Omental fat pad (tissue), 4 donors: Measurements from ENCODE around the gene MAP1LC3A. TPM values are rescaled to one million over a fixed set of nuclear protein-coding genes. Genes with fewer than 3 reads are reported as not detected.

ENCODE experiments used
- ATAC-seq: fragments of 150-250 bp; one replicate; pipeline ENCODE4 v1.9.1; 2016; ENCODE audit warnings: mild to moderate bottlenecking, moderate library complexity; ENCODE audit not compliant: low FRiP score
- DNase-seq: peaks from one replicate; pipeline ENCODE4 v3.0.0-alpha.2; 2019; ENCODE audit warnings: low spot score
- total RNA-seq, 4 donors: library from RNA; depleted of rRNA; stranded (reverse); fragments of >200 nt; gene quantifications; one replicate each; pipeline ENCODE4 v1.1.0, GENCODE V29; 2016
- TF ChIP-seq, protein P1 (sequence below), 3 donors: fragments of 450-650 bp; IDR thresholded peaks; one replicate each; pipeline ENCODE4 v1.5.1; 2016 to 2017; ENCODE audit warnings: antibody characterized with exemption in 3 of 3, mild to moderate bottlenecking in 3 of 3, moderate library complexity in 2 of 3

MAP1LC3A gene
- total RNA-seq, 4 donors from 2014 or later: 50.1 to 76.1 (median 55.9) TPM

DNA sequence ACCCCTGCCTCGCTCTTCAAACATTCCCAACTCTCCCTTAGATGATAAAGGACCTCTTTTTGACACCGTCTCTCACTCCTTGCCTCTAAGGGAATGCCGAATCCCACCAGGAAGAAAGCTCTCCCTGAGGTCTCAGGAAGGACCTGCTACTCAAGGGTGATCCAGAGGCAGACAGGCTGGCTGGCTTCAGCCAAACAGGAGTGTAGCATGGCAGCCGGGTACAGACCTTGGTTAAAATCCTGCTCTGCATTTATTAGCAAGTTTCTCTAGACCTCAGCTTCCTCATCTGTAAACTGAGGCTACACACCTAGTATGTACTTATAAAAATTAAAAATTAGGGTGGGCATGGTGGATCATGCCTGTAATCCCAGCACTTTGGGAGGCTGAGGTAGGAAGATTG is 17.2 kb downstream of the MAP1LC3A start:
- no peak for DNase-seq
- TF ChIP-seq, protein P1, sequence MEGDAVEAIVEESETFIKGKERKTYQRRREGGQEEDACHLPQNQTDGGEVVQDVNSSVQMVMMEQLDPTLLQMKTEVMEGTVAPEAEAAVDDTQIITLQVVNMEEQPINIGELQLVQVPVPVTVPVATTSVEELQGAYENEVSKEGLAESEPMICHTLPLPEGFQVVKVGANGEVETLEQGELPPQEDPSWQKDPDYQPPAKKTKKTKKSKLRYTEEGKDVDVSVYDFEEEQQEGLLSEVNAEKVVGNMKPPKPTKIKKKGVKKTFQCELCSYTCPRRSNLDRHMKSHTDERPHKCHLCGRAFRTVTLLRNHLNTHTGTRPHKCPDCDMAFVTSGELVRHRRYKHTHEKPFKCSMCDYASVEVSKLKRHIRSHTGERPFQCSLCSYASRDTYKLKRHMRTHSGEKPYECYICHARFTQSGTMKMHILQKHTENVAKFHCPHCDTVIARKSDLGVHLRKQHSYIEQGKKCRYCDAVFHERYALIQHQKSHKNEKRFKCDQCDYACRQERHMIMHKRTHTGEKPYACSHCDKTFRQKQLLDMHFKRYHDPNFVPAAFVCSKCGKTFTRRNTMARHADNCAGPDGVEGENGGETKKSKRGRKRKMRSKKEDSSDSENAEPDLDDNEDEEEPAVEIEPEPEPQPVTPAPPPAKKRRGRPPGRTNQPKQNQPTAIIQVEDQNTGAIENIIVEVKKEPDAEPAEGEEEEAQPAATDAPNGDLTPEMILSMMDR (IDR thresholded peaks at IDR 0.05): no peak
- no peak for ATAC-seq

DNA sequence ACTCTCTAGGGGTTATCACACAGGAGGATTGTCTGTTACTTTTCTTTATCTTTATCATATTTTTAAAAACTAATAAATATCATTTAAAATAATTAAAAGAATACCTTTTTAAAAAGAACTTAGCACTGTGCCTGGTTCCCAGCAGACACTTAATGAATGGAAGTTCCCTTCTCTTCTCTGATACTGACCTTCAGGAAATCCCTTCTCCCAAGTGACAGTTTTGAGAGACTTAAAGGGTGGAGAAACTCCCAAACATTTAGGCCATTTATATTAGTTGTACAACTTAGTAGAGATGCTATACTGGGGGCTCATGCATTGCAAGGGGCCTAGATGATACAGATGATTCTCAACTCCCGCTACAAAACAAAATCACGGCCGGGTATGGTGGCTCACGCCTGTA is 18.5 kb downstream of the MAP1LC3A start:
- ATAC-seq: no peak
- TF ChIP-seq, protein P1 (IDR thresholded peaks at IDR 0.05): no peak
- no peak for DNase-seq

DNA sequence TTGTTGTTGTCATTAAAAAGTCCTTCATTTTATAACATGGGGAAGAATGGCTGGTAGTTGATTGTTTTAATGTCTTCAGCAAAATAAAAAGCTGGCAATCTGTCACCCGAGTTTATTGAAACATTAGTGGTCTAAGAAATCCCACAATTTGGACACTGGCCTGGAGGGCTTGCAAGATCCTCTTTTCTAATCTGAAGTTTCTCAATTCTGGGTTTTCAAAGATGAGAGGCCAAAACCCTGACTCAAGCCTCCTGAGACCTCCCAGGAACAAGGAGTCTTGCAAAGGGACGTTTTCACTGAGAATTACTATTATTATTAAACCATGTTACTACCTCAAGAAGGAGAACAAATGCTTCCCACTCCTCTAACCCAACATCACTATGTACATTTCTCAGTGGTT is 19.5 kb downstream of the MAP1LC3A start:
- TF ChIP-seq, protein P1 (IDR thresholded peaks at IDR 0.05): no peak
- ATAC-seq (no peak), DNase-seq (no peak)

DNA sequence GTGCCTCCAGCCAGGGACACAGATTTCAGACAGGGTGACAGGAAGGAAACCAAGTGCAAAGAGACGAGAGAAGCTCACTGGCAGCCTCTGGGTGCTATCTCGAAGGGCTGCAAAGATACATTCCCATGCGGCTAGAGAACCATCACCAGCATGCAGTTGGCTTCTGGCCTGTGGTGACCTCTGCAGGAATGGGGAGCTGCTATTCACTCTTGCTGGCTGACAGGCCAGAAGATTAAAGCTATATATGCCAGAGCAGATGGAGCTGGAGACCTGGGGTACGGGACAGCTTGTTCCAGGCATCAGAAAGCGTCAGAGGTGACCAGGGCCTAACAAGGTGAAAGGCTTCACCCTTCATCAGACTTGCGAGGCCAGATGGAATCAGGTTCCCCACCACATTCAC is 20.0 kb downstream of the MAP1LC3A start:
- TF ChIP-seq, protein P1 (IDR thresholded peaks at IDR 0.05): no peak
- no peak for DNase-seq
- no peak for ATAC-seq

DNA sequence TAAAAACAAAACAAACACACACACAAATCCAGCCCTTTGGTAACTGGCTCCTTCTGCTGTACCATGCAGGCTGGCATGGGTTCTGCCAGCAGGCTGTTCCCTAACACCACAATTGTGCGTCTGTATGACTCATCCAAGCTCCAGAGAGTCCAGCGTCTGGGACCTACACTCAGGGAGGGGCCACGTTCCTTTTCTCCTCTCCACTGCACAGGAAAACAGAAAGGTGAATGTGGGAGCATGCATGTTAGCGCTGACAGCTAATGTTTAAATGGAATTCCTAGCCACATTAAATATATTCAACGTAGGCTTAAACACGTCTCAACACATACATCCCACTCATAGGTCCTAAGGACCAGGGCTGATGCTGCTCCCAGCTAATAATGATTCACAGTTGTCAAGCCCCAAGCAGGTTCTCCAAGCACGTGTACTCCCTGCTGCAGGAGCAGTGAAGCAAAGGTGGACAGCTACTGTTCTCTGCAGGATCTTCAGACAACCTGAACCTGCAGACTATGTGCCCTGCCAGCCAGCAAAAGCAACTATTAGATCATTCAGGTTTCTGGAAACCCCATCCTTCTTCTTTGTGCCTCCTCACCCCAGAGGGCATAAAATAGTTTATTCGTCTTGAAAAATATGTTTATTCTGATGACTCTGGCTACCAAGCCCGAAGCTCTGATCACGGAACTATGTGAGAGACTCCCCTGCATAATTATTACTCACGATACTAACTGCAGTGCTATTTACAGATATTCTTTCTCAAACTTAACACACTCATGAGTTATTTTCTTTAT is 20.9 kb downstream of the MAP1LC3A start:
- ATAC-seq (peak; percentile 65), DNase-seq (no peak)
- TF ChIP-seq, protein P1 (IDR thresholded peaks at IDR 0.05): no peak

DNA sequence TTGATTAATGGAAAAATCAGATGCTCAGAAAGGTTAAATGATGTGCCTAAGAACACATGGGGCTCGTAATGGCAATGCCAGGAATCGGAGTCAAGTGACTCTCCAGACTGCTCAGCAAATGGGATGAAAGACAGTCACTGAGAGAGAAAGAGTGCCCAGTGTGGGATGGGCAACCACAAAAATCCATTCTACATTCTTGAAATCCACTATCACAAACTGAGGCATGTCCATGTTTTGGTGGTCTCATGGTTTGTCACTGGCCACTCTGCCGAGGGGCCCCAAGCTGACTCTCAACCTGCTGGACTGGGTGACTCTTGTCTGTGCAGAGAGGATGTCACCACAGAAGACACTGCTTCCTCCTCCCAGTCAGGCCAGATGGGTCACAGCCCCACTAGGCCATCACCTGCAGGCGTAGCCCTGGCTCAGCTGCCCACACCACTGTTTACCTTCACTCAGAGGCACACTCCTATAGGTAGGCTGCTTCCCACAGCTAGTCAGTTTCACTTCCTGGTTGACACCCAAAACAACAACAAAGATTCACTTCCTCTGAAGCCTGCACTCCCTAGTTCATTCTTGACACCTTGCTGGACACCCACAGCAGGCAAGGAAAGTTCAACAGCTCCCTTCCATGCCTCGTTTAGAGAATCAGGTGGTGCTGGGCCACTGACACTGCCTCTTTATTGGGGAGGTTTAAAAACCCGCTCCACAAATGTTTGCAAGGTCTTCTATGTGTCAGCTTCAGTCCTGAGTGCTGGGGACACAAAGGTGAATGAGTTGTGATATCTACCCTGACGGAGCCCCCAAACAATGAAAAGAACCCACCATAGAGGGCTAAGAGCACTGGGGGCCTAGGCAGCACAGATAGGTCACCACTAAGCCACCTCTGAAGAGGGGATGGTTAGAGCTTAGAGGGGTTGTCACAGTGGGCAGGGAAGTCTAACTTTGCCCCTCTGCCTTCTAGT is 21.7 kb downstream of the MAP1LC3A start:
- TF ChIP-seq, protein P1 (IDR thresholded peaks at IDR 0.05): no peak
- no peak for DNase-seq

More for the DNA sequence above, 21.7 kb downstream of the MAP1LC3A start:
- ATAC-seq: no peak
